Transverse colon (tissue), 4 donors: ENCODE data around the gene PCNT. TPM values are rescaled to one million over a fixed set of nuclear protein-coding genes. Genes with fewer than 3 reads are reported as not detected.
"Not testable (repeated sequence)": the region's sequence is repeated elsewhere in the genome, so short reads cannot be mapped to it uniquely, and the experiment has no call there.

ENCODE experiments used
- DNase-seq: peaks from one replicate; pipeline ENCODE4 v3.0.0-alpha.2; 2019
- H3K27ac ChIP-seq, 4 donors: fragments of 200-600 bp; sonication (generic); 2 replicates each; pipeline ENCODE4 v1.5.1; 2016 to 2018; ENCODE audit warnings: inconsistent platforms in 4 of 4
- H3K27me3 ChIP-seq: fragments of 200-600 bp; sonication (generic); 2 replicates; pipeline ENCODE4 v1.5.1; 2017; ENCODE audit warnings: inconsistent platforms
- H3K36me3 ChIP-seq, 4 donors: fragments of 200-600 bp; sonication (generic); 2 replicates each; pipeline ENCODE4 v1.5.1; 2017 to 2019; ENCODE audit warnings: inconsistent platforms in 4 of 4
- H3K4me1 ChIP-seq, 4 donors: fragments of 200-600 bp; sonication (generic); 2 replicates each; pipeline ENCODE4 v1.5.1; 2017 to 2020; ENCODE audit warnings: inconsistent platforms in 4 of 4
- H3K4me3 ChIP-seq, 4 donors: fragments of 200-600 bp; sonication (generic); 1 replicate in 1 of 4; 2 replicates in 3 of 4; pipeline versions ENCODE4 v1.5.1 to v1.6.1; 2017 to 2019; ENCODE audit warnings: inconsistent platforms in 4 of 4
- H3K9me3 ChIP-seq, 2 donors: fragments of 200-600 bp; sonication (generic); 2 replicates each; pipeline ENCODE4 v1.5.1; 2017 to 2019; ENCODE audit warnings: inconsistent platforms in 2 of 2
- EP300 ChIP-seq: sonication (generic); formaldehyde crosslinking; IDR thresholded peaks from one replicate; pipeline ENCODE4 v1.6.1; 2017; ENCODE audit warnings: antibody characterized with exemption, low read depth
- POLR2A ChIP-seq: fragments of 450-650 bp; IDR thresholded peaks from one replicate; pipeline ENCODE4 v1.6.1; 2016; ENCODE audit warnings: antibody characterized with exemption, mild to moderate bottlenecking, moderate library complexity
- POLR2AphosphoS5 ChIP-seq, 3 donors: sonication (generic); formaldehyde crosslinking; IDR thresholded peaks; one replicate each; pipeline ENCODE4 v1.6.1; 2016; ENCODE audit warnings: antibody characterized with exemption in 3 of 3
- WGBS, 2 donors: methylation state at CpG; one replicate each; pipeline ENCODE4 v1.1.5; 2018; ENCODE audit warnings: low coverage in 1 of 2; 5-methylcytosine and 5-hydroxymethylcytosine counted together
- in situ Hi-C, 4 donors: fragments of 200-750 bp; cut with MboI; loops; one replicate each; pipeline versions ENCODE4 v1.15.0 to v1.15.1; 2017; ENCODE audit warnings: low sequenced_read_pairs in 3 of 4, low pct_ligation_motif_present in 1 of 4, low pct_unique_long_range_greater_than_20kb in 1 of 4
- intact Hi-C: fragments of 100-400 bp; cut with DNase I; formaldehyde crosslinking; loops from one replicate; pipeline ENCODE4 v1.15.1; 2023; ENCODE audit warnings: low total_unique reads
- total RNA-seq, 4 donors: library from RNA; depleted of rRNA; stranded (reverse); fragments of >200 nt; gene quantifications; one replicate each; pipeline ENCODE4 v1.1.0, GENCODE V29; 2016
- TF ChIP-seq, protein P1 (sequence below), 5 experiments: fragments of 200-600 bp in 3 of 5; fragments of 450-650 bp in 2 of 5; sonication (generic) in 3 of 5; IDR thresholded peaks; 1 replicate in 2 of 5; 2 replicates in 3 of 5; pipeline ENCODE4 v1.5.1; 2016 to 2017; ENCODE audit warnings: antibody characterized with exemption in 5 of 5, inconsistent platforms in 3 of 5, mild to moderate bottlenecking in 2 of 5, moderate library complexity in 1 of 5

Gene PCNT
- total RNA-seq, 4 donors from 2014 or later: 27.6 to 171 (median 63.4) TPM

DNA sequence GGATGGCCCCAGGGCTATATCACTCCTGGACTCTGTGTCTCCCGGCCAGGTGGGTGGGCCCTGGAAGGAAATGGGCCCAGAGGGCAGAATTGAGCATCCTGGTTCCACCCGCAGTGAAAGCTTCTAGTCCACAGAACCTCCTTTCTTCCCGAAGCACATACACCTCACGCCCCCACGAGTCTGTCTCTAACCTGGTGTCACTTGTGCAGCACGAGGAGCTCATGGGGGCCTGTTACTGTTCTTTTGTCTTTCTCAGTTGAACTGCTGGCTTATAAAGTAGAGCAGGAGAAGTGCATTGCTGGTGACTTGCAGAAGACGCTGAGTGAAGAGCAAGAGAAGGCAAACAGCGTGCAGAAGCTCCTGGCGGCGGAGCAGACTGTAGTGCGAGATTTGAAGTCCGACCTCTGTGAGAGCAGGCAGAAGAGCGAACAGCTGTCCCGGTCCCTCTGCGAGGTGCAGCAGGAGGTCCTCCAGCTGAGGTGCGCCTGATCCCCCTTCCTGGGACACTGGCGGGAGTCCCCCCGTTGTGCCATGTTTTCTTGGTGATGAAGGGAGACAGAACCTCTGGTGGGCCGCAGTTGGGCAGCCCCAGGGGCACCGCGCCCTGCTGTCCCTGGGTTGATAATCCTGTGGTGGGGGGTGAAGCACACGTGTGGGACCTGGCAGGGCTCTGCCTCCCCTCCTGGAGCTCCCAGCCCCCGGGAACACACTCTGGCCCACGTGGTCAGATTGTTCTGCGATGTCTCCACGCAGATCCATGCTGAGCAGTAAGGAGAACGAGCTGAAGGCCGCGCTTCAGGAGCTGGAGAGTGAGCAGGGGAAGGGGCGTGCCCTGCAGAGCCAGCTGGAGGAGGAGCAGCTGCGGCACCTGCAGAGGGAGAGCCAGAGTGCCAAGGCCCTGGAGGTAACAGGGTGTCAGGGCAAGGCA is 106.1 kb downstream of the PCNT start:
- TF ChIP-seq POLR2A: no peak
- no peak for TF ChIP-seq EP300
- TF ChIP-seq POLR2AphosphoS5 (IDR thresholded peaks at IDR 0.05): no peak
- TF ChIP-seq, protein P1, sequence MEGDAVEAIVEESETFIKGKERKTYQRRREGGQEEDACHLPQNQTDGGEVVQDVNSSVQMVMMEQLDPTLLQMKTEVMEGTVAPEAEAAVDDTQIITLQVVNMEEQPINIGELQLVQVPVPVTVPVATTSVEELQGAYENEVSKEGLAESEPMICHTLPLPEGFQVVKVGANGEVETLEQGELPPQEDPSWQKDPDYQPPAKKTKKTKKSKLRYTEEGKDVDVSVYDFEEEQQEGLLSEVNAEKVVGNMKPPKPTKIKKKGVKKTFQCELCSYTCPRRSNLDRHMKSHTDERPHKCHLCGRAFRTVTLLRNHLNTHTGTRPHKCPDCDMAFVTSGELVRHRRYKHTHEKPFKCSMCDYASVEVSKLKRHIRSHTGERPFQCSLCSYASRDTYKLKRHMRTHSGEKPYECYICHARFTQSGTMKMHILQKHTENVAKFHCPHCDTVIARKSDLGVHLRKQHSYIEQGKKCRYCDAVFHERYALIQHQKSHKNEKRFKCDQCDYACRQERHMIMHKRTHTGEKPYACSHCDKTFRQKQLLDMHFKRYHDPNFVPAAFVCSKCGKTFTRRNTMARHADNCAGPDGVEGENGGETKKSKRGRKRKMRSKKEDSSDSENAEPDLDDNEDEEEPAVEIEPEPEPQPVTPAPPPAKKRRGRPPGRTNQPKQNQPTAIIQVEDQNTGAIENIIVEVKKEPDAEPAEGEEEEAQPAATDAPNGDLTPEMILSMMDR (IDR thresholded peaks at IDR 0.05): no peak
- in situ Hi-C loops: no loop called here
- no peaks in the 10 kb centered on the region for H3K27me3 ChIP-seq
- no peak overlapping the region for H3K27ac ChIP-seq
- intact Hi-C loops: no loop called here
- 87 to 94% methylated on average over 11 to 31 of the region's 31 CpGs for WGBS, 2 donors
- H3K9me3 ChIP-seq: no peaks in the 10 kb centered on the region
- H3K4me1 ChIP-seq: no peaks in the 10 kb centered on the region
- no peak overlapping the region for H3K4me3 ChIP-seq
- H3K36me3 ChIP-seq: peaks cover 0 to 40% (median 14%) of the 10 kb centered on the region in 4 donors
- no peak for DNase-seq

DNA sequence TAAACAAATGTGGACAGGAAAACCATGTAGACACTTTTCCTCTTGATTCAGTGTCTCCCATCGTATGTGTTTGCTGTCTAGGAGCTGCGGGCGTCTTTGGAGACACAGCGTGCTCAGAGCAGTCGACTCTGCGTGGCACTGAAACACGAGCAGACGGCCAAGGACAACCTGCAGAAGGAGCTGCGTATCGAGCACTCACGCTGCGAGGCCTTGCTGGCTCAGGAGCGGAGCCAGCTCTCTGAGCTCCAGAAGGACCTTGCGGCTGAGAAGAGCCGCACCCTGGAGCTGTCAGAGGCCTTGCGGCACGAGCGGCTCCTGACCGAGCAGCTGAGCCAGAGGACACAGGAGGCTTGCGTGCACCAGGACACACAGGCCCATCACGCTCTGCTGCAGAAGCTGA is 107.5 kb downstream of the PCNT start:
- in situ Hi-C loops (no loop called here), intact Hi-C loops (no loop called here)
- no peaks in the 10 kb centered on the region for H3K4me1 ChIP-seq
- TF ChIP-seq POLR2A: no peak
- no peak for TF ChIP-seq POLR2AphosphoS5 (IDR thresholded peaks at IDR 0.05)
- TF ChIP-seq, protein P1 (IDR thresholded peaks at IDR 0.05): no peak
- TF ChIP-seq EP300: no peak
- no peaks in the 10 kb centered on the region for H3K9me3 ChIP-seq
- DNase-seq: no peak
- H3K27ac ChIP-seq: no peak overlapping the region
- peaks cover 0 to 41% (median 14%) of the 10 kb centered on the region in 4 donors for H3K36me3 ChIP-seq
- no peaks in the 10 kb centered on the region for H3K27me3 ChIP-seq
- WGBS, 2 donors: 93% methylated on average over 21 of the region's 21 CpGs; no CpG with 5 or more reads in 1 of the 2 donors
- no peak overlapping the region for H3K4me3 ChIP-seq

DNA sequence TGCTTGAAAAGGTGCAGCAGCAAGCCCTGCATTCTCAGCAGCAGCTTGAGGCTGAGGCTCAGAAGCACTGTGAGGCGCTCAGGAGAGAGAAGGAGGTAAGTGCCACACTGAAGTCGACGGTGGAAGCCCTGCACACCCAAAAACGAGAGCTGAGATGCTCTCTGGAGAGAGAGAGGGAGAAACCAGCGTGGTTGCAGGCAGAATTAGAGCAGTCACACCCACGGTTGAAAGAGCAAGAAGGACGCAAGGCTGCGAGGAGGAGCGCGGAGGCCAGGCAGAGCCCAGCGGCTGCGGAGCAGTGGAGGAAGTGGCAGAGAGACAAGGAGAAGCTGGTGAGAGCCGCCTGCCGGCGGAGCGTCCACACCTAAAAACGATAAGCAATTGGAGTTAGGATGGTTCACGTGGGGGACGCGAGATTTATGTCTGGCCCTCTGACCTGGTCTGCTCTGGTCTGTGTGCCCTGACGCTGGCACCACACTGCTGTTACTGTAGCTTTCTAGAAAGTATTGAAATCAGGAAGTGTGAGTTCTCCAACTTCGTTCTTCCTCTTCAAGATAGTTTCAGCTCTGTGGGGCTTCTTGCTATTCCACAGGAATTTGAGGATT is 108.0 kb downstream of the PCNT start:
- no peak for TF ChIP-seq POLR2A
- TF ChIP-seq EP300: no peak
- TF ChIP-seq, protein P1 (IDR thresholded peaks at IDR 0.05): no peak
- TF ChIP-seq POLR2AphosphoS5 (IDR thresholded peaks at IDR 0.05): no peak
- intact Hi-C loops: no loop called here

DNA sequence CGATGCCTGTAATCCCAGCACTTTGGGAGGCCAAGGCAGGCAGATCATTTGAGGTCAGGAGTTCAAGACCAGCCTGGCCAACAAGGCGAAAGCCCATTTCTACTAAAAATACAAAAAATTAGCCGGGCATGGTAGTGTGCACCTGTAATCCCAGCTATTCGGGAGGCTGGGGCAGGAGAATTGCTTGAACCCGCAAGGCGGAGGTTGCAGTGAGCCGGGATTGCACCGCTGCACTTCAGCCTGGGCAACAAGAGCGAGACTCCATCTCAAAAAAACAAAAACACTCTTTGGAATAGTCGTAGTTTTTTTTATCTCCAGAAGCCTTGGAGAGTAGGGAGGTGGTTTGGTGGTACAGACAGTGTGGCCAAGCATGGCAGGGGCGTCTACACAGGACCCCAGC is 109.2 kb downstream of the PCNT start:
- H3K27ac ChIP-seq, intact Hi-C loops, H3K9me3 ChIP-seq, H3K4me1 ChIP-seq, DNase-seq, H3K27me3 ChIP-seq, H3K4me3 ChIP-seq, in situ Hi-C loops: not testable (repeated sequence)
- WGBS, 2 donors: 94 to 95% methylated on average over 9 to 11 of the region's 11 CpGs
- peaks cover 0 to 47% (median 13%) of the 10 kb centered on the region in 4 donors for H3K36me3 ChIP-seq

More for the DNA sequence above, 108.0 kb downstream of the PCNT start:
- WGBS, 2 donors: 84 to 86% methylated on average over 11 to 22 of the region's 22 CpGs
- no peaks in the 10 kb centered on the region for H3K27me3 ChIP-seq
- H3K36me3 ChIP-seq: peaks cover 0 to 45% (median 14%) of the 10 kb centered on the region in 4 donors
- no peaks in the 10 kb centered on the region for H3K9me3 ChIP-seq
- H3K27ac ChIP-seq: no peak overlapping the region
- no peaks in the 10 kb centered on the region for H3K4me1 ChIP-seq
- in situ Hi-C loops: no loop called here
- no peak overlapping the region for H3K4me3 ChIP-seq
- no peak for DNase-seq
